Muscle layer of duodenum (tissue), 2 donors: ENCODE measurements around the gene MAP3K9.
A peak's percentile ranks its signal among the peaks of the same experiment; 100 is the strongest.

ENCODE experiments used
- H3K27ac ChIP-seq: one replicate; pipeline ENCODE4 v1.7.0; 2013; ENCODE audit warnings: mild to moderate bottlenecking, low read length
- H3K27me3 ChIP-seq: one replicate; pipeline ENCODE4 v1.7.0; 2013; ENCODE audit warnings: low read depth, mild to moderate bottlenecking, control low read depth, low read length
- H3K36me3 ChIP-seq, 2 donors: one replicate each; pipeline ENCODE4 v1.7.0; 2013; ENCODE audit warnings: low read length in 2 of 2, control low read depth in 1 of 2, mild to moderate bottlenecking in 1 of 2; ENCODE audit not compliant: insufficient read depth in 2 of 2, control insufficient read depth in 1 of 2
- H3K4me1 ChIP-seq, 2 donors: one replicate each; pipeline ENCODE4 v1.7.0; 2013; ENCODE audit warnings: low read length in 2 of 2, mild to moderate bottlenecking in 2 of 2, control low read depth in 1 of 2, moderate library complexity in 1 of 2; ENCODE audit not compliant: insufficient read depth in 2 of 2, control insufficient read depth in 1 of 2
- H3K4me3 ChIP-seq, 2 donors: one replicate each; pipeline ENCODE4 v1.7.0; 2013; ENCODE audit warnings: low read length in 2 of 2, low read depth in 1 of 2, mild to moderate bottlenecking in 1 of 2
- H3K9me3 ChIP-seq, 2 donors: one replicate each; pipeline ENCODE4 v1.7.0; 2013; ENCODE audit warnings: low read length in 2 of 2, control low read depth in 1 of 2, mild to moderate bottlenecking in 1 of 2; ENCODE audit not compliant: control insufficient read depth in 1 of 2
- donor health status: healthy.

Gene MAP3K9

GRCh38 chr14:70833884-70834283, 24.6 kb upstream of the MAP3K9 start:
- H3K9me3 ChIP-seq, result no peaks in the 10 kb centered on the region
- no peak overlapping the region for H3K27ac ChIP-seq
- H3K36me3 ChIP-seq, result no peaks in the 10 kb centered on the region
- no peak overlapping the region for H3K4me3 ChIP-seq
- no peaks in the 10 kb centered on the region for H3K27me3 ChIP-seq
- no peaks in the 10 kb centered on the region for H3K4me1 ChIP-seq

- no peaks in the 10 kb centered on the region for H3K36me3 ChIP-seq
- no peak overlapping the region for H3K27ac ChIP-seq
- H3K9me3 ChIP-seq, result no peaks in the 10 kb centered on the region
- no peaks in the 10 kb centered on the region for H3K27me3 ChIP-seq
- H3K4me1 ChIP-seq, result no peaks in the 10 kb centered on the region
- no peak overlapping the region for H3K4me3 ChIP-seq
Observed at GRCh38 chr14:70832561-70833305, 23.4 kb upstream of the MAP3K9 start.

- Histone ChIP-seq H3K9me3 (no peaks in the 10 kb centered on the region), H3K27ac (no peak overlapping the region), H3K4me3 (no peak overlapping the region), H3K4me1 (no peaks in the 10 kb centered on the region), H3K27me3 (no peaks in the 10 kb centered on the region), H3K36me3 (no peaks in the 10 kb centered on the region)
Observed at GRCh38 chr14:70830998-70831781, 21.9 kb upstream of the MAP3K9 start.

GRCh38 chr14:70828188-70828587, 18.9 kb upstream of the MAP3K9 start:
- Histone ChIP-seq H3K36me3 (no peaks in the 10 kb centered on the region), H3K9me3 (no peaks in the 10 kb centered on the region), H3K27ac (no peak overlapping the region), H3K27me3 (no peaks in the 10 kb centered on the region), H3K4me3 (no peak overlapping the region), H3K4me1 (peaks cover 0 to under 1% of the 10 kb centered on the region in 2 donors)

GRCh38 chr14:70827752-70828151, 18.4 kb upstream of the MAP3K9 start:
- no peaks in the 10 kb centered on the region for H3K36me3 ChIP-seq
- no peak overlapping the region for H3K4me3 ChIP-seq
- no peaks in the 10 kb centered on the region for H3K27me3 ChIP-seq
- peaks cover 0 to 5% of the 10 kb centered on the region in 2 donors for H3K4me1 ChIP-seq
- H3K27ac ChIP-seq, result no peak overlapping the region
- no peaks in the 10 kb centered on the region for H3K9me3 ChIP-seq

- Histone ChIP-seq H3K9me3 (no peaks in the 10 kb centered on the region), H3K27me3 (no peaks in the 10 kb centered on the region), H3K27ac (no peak overlapping the region), H3K4me3 (no peak overlapping the region), H3K36me3 (no peaks in the 10 kb centered on the region), H3K4me1 (peaks cover 0 to 5% of the 10 kb centered on the region in 2 donors)
Observed at GRCh38 chr14:70827347-70827746, 18.0 kb upstream of the MAP3K9 start.

GRCh38 chr14:70823281-70823680, 14.0 kb upstream of the MAP3K9 start:
- H3K4me3 ChIP-seq, result peak overlapping the region in 1 of 2 donors; percentile 74
- no peaks in the 10 kb centered on the region for H3K9me3 ChIP-seq
- no peaks in the 10 kb centered on the region for H3K27me3 ChIP-seq
- no peaks in the 10 kb centered on the region for H3K36me3 ChIP-seq
- peaks cover 0 to 11% of the 10 kb centered on the region in 2 donors for H3K4me1 ChIP-seq
- no peak overlapping the region for H3K27ac ChIP-seq

- H3K4me3 ChIP-seq, result peak overlapping the region; percentile 67 to 74
- no peaks in the 10 kb centered on the region for H3K36me3 ChIP-seq
- H3K4me1 ChIP-seq, result peaks cover 0 to 11% of the 10 kb centered on the region in 2 donors
- H3K27me3 ChIP-seq, result no peaks in the 10 kb centered on the region
- no peak overlapping the region for H3K27ac ChIP-seq
- no peaks in the 10 kb centered on the region for H3K9me3 ChIP-seq
Observed at GRCh38 chr14:70822530-70823185, 13.3 kb upstream of the MAP3K9 start.

GRCh38 chr14:70821584-70822529, 12.5 kb upstream of the MAP3K9 start:
- no peaks in the 10 kb centered on the region for H3K27me3 ChIP-seq
- no peaks in the 10 kb centered on the region for H3K9me3 ChIP-seq
- H3K4me3 ChIP-seq, result peak overlapping the region; percentile 67 to 74
- H3K27ac ChIP-seq, result no peak overlapping the region
- peaks cover 0 to 11% of the 10 kb centered on the region in 2 donors for H3K4me1 ChIP-seq
- H3K36me3 ChIP-seq, result no peaks in the 10 kb centered on the region

GRCh38 chr14:70816525-70816924, 7.2 kb upstream of the MAP3K9 start:
- Histone ChIP-seq H3K4me3 (no peak overlapping the region), H3K4me1 (peaks cover 0 to 4% of the 10 kb centered on the region in 2 donors), H3K36me3 (no peaks in the 10 kb centered on the region), H3K27ac (no peak overlapping the region), H3K9me3 (no peaks in the 10 kb centered on the region), H3K27me3 (no peaks in the 10 kb centered on the region)
